HG02884 (cell line): ENCODE results near the gene TSTD2.
"Not testable (repeated sequence)": the region's sequence is repeated elsewhere in the genome, so short reads cannot be mapped to it uniquely, and the experiment has no call there.

ENCODE experiments used
- ATAC-seq: cut with Tn5 transposase; IDR thresholded peaks from one replicate; pipeline ENCODE4 v1.9.1; 2021; ENCODE audit warnings: mild to moderate bottlenecking, moderate library complexity; ENCODE audit not compliant: unreplicated experiment

The TSTD2 gene

DNA sequence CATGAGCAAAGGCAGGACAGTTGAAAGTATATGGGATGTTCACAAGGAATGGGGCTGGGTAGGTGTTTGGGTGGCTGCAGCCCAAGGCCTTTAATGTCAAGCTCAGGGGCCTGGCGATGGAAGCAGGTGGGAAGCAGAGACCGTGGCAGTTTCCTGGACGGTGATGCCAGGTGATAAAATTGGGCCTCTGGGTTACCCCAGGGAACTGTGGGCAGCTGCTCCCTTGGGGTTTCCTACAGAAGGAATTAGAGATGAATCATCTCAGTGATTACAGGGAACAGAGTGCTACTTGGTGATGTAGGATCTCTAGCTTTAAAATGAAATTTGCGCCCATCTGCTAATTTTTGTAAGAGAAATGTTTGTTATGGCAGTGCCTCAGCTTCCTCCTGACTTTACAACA is 39.2 kb downstream of the TSTD2 start:
- no peak for ATAC-seq

DNA sequence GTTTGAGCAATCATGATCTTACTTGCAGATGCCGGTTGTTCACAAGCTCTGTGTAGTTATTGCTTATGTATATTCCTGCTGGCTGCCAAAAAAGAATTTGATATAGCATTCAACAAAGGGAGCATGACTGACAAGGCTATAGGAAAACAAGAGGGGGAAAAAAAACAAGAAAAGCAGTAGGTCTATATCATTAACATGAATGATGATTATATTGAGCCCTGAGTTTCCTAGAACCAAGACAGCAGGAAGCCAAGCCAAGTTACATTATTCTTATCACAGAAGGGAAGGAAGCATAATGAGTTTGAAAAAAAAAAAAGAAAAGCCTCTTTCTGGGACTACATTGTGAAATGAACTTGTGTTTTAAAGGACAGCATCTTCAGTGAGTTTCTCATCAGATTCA is 41.0 kb downstream of the TSTD2 start:
- no peak for ATAC-seq

DNA sequence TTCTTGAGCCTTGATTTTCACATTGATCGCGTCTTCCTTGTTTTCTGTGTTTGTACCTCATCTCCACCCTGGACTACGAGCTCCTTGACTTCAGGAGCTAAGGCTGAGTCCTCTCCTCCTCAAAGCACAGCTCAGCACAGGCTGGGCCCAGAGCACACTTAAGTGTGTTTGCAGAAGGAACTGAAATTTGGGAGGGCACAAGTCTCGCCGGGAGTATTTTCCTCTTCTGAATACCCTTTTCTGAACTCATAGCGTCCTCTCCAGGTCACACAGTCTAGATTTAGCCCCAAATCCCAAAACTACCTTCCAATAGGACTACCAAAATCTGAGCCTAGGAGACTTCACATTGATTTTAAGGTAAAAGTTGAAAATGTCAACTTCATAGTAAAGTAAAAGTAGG is 41.6 kb downstream of the TSTD2 start:
- no peak for ATAC-seq

DNA sequence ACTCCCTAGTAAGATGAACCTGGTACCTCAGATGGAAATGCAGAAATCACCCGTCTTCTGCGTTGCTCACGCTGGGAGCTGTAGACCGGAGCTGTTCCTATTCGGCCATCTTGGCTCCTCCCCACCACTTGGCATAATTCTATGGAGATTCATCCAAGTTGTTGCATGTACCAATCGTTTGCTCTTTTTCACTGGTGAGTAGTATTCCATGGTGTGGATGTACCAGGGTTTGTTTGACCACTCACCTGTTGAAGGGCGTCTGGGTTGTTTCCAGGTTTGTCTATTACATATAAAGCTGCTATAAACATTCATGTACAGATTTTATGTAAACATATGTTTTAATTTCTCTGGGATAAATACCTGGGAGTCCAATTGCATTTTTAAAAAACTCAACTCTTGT is 46.3 kb downstream of the TSTD2 start:
- not testable (repeated sequence) for ATAC-seq

DNA sequence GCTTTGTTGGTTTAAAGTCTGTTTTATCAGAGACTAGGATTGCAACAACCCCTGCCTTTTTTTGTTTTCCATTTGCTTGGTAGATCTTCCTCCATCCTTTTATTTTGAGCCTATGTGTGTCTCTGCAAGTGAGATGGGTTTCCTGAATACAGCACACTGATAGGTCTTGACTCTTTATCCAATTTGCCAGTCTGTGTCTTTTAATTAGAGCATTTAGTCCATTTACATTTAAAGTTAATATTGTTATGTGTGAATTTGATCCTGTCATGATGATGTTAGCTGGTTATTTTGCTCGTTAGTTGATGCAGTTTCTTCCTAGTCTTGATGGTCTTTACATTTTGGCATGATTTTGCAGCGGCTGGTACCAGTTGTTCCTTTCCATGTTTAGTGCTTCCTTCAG is 48.4 kb downstream of the TSTD2 start:
- not testable (repeated sequence) for ATAC-seq

DNA sequence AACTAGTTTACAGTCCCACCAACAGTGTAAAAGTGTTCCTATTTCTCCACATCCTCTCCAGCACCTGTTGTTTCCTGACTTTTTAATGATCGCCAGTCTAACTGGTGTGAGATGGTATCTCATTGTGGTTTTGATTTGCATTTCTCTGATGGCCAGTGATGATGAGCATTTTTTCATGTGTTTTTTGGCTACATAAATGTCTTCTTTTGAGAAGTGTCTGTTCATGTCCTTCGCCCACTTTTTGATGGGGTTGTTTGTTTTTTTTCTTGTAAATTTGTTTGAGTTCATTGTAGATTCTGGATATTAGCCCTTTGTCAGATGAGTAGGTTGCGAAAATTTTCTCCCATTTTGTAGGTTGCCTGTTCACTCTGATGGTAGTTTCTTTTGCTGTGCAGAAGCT is 51.6 kb downstream of the TSTD2 start:
- not testable (repeated sequence) for ATAC-seq

DNA sequence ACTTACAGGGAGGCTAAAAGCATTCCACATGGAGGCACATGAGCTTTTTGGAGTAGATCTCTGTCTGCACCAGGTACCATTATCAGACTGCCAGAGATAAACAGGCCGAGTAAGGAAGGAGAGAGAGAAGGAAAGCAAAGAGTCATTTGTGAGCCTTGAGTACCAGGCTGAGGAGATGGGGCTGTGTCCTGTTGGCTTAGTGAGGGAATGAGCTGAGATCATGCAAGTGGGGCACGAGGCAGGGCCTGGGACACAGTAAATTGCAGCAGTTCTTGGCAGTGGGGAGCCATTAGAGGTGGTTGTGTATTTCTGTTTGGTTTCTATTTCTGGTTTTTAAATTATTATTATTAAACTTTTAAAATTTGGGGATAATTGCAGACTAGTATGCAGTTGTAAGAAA is 53.3 kb downstream of the TSTD2 start:
- no peak for ATAC-seq

DNA sequence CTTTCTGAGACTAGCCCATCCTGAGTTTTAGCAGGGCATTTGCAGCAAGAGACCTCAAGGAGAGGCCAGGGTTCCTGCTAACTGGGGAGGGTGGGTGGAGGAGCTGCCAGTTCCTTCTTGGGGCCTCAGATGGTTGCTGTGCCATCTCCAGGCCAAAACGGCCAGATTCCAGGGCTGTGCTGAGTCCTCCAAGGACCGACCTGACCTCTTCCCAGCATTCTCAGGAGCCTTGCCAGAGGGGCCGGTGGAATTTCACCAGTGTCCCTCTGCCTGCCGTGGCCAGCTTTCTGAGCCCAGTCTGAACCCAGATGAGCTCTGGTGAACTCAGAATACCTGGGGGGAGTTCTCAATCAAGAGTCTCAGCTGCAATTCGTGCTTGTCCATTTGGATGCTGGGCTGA is 54.3 kb downstream of the TSTD2 start:
- ATAC-seq = no peak

DNA sequence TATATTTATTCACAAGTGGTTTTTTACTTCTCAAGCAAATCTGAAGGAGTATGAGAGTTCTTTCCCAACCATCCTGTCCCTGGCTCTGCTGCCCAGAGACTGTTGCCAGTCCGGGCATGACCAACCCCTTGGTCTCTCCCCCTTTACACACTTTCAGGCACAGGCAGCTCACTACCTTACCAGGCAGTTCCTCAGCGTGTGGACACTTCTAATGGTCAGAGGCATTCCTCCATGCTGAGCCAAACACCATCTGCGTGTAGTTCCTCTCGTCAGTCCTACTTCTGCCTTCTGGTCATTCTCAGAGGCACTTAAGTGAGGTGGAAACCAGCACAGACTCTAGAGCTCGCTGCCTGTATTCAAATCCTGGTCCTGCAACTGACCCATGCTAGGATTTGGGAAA is 56.1 kb downstream of the TSTD2 start:
- no peak for ATAC-seq

DNA sequence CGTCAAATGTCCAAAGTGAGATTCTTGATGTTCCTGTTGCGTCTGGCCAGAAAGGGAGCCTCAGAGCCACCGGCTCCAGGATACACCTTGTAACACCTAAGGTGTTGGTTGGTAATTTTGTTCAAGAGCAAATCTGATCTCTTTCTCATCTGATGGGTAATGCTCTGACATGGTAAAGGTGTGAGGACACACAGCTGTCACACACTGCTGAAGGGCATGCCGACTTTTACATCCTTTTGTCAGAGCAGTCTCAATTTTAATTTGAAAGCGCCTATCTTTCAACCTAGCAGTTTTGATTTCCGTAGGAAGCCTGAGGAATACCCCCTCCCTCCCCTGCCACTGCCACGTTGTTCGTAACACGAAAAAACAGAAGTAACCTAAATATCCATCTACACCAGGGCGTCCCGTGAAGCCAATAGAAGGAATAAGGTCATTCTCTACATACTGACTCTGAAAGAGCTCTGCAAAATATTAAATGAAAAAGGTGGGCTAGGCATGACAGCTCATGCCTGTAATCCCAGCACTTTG is 57.4 kb downstream of the TSTD2 start:
- ATAC-seq = no peak

DNA sequence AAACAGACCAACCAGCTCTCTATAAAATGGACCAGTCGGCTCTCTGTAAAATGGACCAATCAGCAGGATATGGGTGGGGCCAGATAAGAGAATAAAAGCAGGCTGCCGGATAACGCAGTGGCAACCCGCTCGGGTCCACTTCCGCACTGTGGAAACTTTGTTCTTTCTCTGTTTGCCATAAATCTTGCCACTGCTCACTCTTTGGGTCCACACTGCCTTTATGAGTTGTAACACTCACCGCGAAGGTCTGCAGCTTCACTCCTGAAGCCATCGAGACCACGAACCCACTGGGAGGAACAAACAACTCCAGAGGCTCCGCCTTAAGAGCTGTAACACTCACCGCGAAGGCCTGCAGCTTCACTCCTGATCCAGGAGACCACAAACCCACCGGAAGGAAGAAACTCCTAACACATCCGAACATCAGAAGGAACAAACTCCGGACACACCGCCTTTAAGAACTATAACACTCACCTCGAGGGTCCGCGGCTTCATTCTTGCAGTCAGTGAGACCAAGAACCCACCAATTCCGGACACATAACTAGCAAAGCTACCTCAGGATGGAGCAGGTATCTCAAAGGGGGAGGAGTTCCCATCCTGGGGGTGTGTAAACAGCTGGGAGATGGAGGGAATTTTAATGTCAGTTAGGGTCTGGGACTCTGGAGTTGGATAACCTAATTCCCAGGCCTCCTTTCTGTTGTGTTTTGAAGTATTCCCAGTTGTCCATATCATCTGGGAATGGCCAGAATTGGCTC is 58.1 kb downstream of the TSTD2 start:
- not testable (repeated sequence) for ATAC-seq

DNA sequence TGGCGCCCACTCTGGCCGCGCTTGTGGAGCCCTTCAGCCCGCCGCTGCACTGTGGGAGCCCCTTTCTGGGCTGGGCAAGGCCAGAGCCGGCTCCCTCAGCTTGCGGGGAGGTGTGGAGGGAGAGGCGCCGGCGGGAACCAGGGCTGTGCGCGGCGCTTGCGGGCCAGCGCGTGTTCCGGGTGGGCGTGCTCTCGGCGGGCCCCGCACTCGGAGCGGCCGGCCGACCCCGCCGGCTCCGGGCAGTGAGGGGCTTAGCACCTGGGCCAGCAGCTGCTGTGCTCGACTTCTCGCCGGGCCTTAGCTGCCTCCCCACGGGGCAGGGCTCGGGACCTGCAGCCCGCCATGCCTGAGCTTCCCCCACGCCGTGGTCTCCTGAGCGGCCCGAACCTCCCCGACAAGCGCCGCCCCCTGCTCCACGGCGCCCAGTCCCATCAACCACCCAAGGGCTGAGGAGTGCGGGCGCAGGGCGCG is 59.0 kb downstream of the TSTD2 start:
- not testable (repeated sequence) for ATAC-seq

DNA sequence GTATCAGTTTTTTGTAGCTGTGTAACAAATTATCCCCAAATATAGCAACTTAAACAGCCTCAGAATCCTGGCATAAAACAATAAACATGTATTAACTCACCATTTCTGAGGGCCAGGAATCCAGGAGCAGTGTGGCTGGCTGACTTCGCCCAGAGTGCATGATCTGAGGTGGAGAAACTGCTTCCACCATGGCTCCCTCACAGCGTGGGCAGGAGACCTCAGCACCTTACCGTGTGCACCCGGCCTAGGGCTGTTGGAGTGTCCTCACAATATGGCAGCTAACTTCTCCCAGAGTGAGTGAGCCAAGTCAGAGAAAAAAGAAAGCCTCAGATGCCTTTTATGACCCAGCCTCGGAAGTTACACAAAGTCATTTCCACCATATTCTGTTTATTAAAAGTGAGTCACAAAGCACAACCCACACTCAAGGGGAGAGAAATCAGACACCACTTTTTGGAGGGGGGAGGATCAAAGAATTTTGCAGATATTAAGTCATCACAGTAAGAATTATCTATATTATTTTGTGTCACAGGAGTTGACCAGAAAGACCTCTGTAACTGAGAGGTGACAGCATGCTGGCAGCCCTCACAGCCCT is 59.6 kb downstream of the TSTD2 start:
- ATAC-seq = no peak

DNA sequence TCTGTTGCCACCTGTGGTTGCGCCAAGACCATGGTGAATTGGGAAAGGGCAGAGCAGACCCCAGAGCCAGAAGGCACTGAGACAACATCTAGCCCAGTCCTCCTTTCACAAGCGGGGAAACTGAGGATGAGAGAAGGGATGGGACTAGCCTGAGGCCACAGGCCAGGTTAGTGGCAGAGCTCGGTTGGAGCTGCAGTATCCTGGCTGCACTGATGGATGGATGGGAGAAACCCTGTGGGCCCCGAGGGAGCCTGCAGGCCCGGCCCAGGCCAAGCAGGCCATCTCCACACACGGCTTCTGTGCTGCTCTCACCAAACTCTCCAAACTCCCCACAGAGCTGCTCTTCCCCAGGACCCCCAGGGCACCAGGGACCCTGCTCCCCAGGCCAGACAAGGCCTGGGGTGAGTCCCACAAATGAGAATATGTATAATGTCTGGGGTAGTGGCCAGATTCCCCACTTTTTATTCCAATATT is 60.2 kb downstream of the TSTD2 start:
- ATAC-seq = no peak

DNA sequence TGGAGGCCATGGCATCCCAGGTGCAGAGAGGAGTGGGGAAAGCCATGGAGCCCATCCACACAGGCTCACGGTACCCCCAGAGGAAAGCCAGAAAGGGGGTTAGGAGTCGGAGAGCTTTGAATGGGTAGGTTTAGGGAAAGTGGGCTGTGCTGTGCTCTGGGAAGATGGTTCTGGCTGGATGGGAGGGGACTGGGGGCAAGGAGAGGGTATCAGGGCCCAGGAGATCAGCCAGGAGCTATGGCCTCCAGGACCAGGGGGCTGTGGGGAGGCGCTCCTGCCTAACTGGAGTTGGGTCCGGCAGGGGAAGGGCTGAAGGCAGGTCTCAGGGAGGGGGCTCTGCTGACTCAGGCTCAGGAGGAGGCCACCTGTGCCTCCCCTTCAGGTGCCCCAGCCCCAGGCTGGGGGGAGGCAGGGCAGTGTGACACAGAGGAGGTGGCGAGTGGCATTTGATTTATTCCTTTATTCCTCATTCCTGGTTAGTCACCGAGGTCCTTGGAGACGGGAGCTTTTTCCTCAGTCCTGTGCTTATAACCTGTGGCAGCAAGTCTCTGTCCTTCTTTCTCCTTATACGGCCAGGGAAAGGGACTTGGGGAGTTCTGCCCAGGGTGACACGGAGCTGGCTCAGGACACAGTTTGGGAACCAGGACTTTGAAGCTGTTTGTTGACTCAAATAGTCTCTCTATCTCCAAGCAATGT is 60.8 kb downstream of the TSTD2 start:
- no peak for ATAC-seq

DNA sequence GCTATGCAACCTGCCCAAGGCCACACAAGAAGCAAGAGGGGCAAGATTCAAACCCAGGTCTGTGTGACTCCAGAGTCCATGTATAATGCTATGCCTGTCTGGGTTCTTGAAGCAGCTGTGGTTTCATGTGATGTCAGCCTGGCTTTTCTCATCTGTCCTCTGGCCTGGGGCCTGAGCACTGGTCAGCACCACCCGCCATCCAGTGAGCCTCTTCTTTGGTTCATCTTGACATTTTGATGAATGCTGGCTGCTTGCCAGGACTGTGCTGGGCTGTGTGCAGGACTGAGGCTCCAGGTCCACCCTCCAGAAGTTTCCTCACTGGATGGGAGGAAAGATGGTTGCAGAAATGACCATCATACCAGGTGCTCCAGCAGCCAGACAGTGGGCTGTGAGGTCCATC is 61.5 kb downstream of the TSTD2 start:
- no peak for ATAC-seq

DNA sequence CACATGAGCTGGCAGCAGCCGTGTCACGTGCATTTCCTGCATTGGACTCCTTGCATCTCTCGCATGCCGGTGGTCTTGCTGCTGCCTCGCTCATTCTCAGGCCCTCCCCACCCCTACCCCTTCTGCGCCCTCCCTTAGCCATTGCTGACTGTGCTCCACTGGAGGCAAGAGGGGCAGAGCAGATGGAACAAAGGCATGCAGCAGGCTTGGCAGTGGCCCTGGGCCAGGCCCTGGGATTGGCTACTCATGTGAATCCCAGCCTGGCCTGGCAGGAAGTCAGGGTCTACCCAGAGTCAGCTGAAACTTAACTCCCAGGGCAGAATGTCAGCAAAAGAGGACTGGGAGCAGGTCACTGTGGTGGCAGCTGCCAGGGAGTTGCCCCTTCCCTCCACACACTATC is 62.3 kb downstream of the TSTD2 start:
- ATAC-seq = no peak

DNA sequence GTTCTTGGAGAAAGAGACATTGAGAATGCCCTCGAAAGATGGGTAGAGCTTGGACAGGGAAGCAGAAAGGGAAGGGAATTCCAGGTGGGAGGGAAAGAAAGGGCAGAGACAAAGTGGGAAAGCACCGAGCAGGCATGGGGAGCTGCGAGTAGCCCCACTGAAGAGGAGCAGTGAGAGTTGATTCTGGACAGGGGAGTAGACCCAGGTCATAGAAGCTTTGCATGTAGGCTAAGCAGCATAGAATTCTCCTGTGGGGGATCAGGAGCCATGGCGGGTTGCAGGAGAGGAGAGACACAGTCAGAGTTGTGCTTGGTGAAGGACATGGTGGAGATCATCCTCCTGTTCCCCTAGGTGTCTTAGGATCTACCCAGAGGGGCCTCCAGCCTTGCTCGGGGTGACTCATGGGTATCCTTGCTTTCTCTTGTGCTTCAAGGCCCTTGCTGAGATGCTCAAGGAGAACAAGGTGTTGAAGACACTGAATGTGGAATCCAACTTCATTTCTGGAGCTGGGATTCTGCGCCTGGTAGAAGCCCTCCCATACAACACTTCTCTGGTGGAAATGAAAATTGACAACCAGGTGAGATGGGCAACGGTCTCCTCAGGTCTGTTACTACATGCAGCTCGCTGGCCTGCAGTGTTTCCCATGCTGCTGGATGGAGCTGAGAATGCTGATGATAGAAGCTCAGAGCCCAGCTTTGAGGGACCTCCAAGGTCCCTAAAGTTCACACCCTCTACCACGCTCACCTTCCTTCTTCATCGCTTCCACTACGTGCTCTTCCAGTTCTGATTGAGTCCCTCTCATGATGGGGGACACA is 64.5 kb downstream of the TSTD2 start:
- no peak for ATAC-seq

DNA sequence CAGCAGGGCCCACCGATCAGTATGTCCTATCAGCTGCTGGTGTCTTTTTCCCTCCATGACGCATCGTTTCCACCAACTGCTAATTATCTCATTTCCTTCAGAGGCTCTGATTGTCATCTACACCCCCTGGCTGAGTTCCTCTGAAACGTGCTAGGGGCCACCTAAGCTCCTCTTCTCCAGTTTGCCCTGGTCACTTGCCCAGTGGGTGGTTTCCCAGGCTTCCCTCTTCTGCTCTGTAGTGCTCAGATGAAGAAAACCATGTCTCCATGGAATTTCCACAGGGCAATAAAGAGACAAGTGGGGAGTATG is 65.3 kb downstream of the TSTD2 start:
- no peak for ATAC-seq

DNA sequence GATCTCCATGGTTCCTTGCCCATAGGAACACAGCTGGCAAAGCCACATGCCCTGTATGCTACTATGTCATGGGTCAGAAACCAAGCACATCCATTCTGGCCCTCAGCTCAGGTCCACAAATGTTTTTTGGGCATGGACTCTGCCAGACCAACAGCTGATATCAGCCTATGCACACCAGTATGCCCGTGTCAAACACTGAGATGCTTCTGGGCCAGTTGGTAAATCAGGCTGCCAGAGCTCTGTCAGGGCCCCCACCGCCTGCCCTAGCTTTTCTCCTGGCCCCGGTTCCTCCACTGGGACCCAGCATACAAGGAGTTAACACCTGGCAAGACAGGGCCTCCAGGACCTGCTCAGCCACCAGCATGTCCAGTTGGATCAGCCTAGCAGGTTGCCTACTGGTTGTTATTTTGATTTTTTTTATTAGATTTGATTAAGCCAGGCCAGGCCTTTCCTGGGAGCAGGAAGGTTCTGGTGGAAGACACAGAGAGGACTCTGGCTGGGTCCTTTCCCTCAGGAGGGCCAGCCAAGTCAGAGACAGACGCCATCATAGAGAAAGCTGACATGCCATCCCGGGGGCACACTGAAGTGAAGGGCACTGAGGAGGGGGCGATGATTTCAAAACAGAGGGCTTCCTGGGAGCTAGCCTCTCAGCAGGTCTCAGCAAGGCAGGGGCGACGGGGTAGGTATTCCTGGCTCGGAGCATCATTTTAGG is 65.8 kb downstream of the TSTD2 start:
- ATAC-seq = no peak
